ENCODE results near the gene PTCSC3. TPM values are rescaled to one million over a fixed set of nuclear protein-coding genes. Genes with fewer than 3 reads are reported as not detected.

Gene PTCSC3
- total RNA-seq, 4 donors from 2014 or later = not detected

DNA sequence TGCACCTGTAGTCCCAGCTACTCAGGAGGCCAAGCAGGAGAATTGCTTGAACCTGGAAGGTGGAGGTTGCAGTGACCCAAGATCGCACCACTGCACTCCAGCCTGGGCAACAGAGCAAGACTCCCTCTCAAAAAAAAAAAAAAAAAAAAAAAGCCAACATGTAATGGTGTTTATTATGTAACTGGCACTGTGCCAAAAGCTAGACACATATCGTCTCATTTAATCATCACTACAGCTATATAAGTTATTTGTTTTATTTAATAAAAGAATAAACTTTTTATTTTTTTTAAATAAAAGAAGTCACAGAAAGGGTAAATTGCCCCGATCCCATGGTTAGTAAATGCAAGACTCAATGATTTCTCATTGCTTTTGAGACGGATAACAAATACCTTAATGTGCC, 76.9 kb downstream of the PTCSC3 start:
- H3K27ac ChIP-seq = no peak overlapping the region
- no peaks in the 10 kb centered on the region for H3K27me3 ChIP-seq
- H3K4me1 ChIP-seq = no peaks in the 10 kb centered on the region
- H3K36me3 ChIP-seq = no peaks in the 10 kb centered on the region
- TF ChIP-seq EP300 (IDR thresholded peaks at IDR 0.05) (no peak), POLR2A (IDR thresholded peaks at IDR 0.05) (no peak)
- TF ChIP-seq, protein P1, sequence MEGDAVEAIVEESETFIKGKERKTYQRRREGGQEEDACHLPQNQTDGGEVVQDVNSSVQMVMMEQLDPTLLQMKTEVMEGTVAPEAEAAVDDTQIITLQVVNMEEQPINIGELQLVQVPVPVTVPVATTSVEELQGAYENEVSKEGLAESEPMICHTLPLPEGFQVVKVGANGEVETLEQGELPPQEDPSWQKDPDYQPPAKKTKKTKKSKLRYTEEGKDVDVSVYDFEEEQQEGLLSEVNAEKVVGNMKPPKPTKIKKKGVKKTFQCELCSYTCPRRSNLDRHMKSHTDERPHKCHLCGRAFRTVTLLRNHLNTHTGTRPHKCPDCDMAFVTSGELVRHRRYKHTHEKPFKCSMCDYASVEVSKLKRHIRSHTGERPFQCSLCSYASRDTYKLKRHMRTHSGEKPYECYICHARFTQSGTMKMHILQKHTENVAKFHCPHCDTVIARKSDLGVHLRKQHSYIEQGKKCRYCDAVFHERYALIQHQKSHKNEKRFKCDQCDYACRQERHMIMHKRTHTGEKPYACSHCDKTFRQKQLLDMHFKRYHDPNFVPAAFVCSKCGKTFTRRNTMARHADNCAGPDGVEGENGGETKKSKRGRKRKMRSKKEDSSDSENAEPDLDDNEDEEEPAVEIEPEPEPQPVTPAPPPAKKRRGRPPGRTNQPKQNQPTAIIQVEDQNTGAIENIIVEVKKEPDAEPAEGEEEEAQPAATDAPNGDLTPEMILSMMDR (IDR thresholded peaks at IDR 0.05) = no peak
- no peaks in the 10 kb centered on the region for H3K9me3 ChIP-seq
- DNase-seq (ENCODE audit: low spot score in 2 of 2) = no peak
- WGBS, 2 donors = 87 to 92% methylated on average over 4 of the region's 4 CpGs
- no peak overlapping the region for H3K4me3 ChIP-seq

DNA sequence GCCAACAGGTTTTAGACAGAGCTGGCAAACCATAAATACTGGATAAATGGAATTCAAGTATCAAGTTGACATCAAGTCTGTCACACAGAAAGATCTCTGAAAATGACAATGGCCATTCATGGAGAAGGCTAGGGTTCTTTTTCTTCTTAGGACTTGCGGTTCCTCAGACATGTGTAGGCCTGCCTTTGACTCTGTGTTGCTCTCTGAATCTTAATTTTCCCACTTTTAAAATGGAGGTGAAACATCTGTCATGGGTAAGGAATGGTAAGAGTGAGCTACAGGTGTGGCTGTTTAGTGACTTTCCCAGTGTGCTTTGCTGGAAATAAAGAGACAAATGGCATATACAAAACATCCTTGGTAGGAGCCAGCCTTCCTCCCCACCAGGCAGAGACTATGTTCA, 79.2 kb downstream of the PTCSC3 start:
- Histone ChIP-seq H3K9me3 (no peaks in the 10 kb centered on the region), H3K4me1 (no peaks in the 10 kb centered on the region), H3K27ac (no peak overlapping the region), H3K36me3 (no peaks in the 10 kb centered on the region), H3K27me3 (no peaks in the 10 kb centered on the region), H3K4me3 (no peak overlapping the region)
- DNase-seq (ENCODE audit: low spot score in 2 of 2) = no peak
- TF ChIP-seq, protein P1 (IDR thresholded peaks at IDR 0.05) = no peak
- TF ChIP-seq POLR2A (IDR thresholded peaks at IDR 0.05) (no peak), EP300 (IDR thresholded peaks at IDR 0.05) (no peak)
- 90 to 100% methylated on average over 1 of the region's 1 CpG for WGBS, 2 donors

DNA sequence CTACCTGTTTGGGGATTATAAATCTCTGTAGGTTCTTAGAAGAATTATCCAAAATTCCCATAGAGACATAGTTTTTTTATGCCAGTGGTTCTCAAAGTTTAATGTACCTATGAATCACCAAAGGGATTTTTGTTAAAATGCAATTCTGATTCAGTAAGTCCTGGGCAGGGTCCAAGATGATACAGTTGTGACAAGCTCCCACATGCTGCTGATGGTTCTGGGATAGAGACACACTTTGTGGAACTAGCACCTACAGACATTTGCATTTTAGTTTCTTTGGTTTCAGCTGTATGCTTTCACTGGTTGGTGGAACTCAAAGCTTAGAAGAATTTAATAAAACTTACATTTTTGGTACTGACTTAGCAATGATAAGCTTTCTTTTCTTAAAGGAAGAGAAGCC, 80.4 kb downstream of the PTCSC3 start:
- no peak for DNase-seq (ENCODE audit: low spot score in 2 of 2)
- no peak overlapping the region for H3K4me3 ChIP-seq
- no peak overlapping the region for H3K27ac ChIP-seq
- H3K36me3 ChIP-seq = no peaks in the 10 kb centered on the region
- H3K9me3 ChIP-seq = no peaks in the 10 kb centered on the region
- no peak for TF ChIP-seq EP300 (IDR thresholded peaks at IDR 0.05)
- no peak for TF ChIP-seq POLR2A (IDR thresholded peaks at IDR 0.05)
- TF ChIP-seq, protein P1 (IDR thresholded peaks at IDR 0.05) = no peak
- no peaks in the 10 kb centered on the region for H3K27me3 ChIP-seq
- peaks cover 0 to 3% (median 1%) of the 10 kb centered on the region in 4 donors for H3K4me1 ChIP-seq

DNA sequence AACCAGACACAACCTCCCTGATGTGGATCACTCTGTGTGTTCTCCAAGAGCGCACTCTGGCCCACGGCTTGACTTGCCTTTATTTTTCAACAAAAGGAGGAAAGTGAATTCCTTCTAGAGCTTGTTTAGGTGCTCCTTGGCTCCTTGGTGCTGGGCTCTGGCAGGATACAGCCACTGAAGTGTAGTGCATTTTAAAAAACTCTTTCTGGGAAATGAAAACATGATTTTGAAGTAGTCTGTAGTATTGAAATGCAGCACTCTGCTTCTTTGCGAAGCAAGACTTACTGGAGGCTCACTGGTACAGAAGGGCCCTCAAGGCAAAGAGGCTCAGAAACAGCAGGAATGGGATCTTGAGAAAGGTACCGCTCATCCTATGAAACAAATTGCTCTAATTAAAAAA, 81.6 kb downstream of the PTCSC3 start:
- Histone ChIP-seq H3K27ac (no peak overlapping the region), H3K27me3 (no peaks in the 10 kb centered on the region), H3K4me3 (no peak overlapping the region), H3K4me1 (peaks cover 0 to 5% (median 2%) of the 10 kb centered on the region in 4 donors), H3K9me3 (no peaks in the 10 kb centered on the region), H3K36me3 (no peaks in the 10 kb centered on the region)
- WGBS, 2 donors = 78 to 84% methylated on average over 4 of the region's 4 CpGs
- no peak for DNase-seq (ENCODE audit: low spot score in 2 of 2)
- no peak for TF ChIP-seq EP300 (IDR thresholded peaks at IDR 0.05)
- TF ChIP-seq POLR2A (IDR thresholded peaks at IDR 0.05) = no peak

DNA sequence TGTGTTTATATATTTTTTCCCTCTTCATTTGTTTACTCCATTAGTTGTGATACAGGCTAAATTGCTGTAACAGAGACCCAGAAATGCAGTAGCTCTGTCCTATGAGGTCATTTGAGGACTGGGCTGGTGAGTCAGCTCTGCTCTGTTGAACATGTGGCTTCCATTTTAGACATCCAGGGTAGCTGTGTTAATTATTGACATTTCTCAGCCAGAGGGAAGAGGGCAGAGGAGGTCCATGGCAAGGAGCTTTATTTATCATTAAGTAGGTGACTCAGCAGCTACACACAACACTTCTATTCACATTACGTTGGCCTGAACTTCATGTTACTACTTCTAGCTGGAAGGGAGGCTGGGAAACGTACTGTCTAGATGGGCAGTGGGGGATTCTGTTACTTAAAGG, 85.4 kb downstream of the PTCSC3 start:
- Histone ChIP-seq H3K9me3 (no peaks in the 10 kb centered on the region), H3K4me3 (no peak overlapping the region), H3K36me3 (no peaks in the 10 kb centered on the region), H3K27ac (peak overlapping the region in 1 of 4 donors; percentile 28), H3K27me3 (no peaks in the 10 kb centered on the region), H3K4me1 (peaks cover 0 to 5% (median 2%) of the 10 kb centered on the region in 4 donors)
- no peak for DNase-seq (ENCODE audit: low spot score in 2 of 2)
- 19 to 21% methylated on average over 2 of the region's 2 CpGs for WGBS, 2 donors
- TF ChIP-seq POLR2A (IDR thresholded peaks at IDR 0.05) = no peak
- no peak for TF ChIP-seq EP300 (IDR thresholded peaks at IDR 0.05)
- TF ChIP-seq, protein P1 (IDR thresholded peaks at IDR 0.05) = no peak

DNA sequence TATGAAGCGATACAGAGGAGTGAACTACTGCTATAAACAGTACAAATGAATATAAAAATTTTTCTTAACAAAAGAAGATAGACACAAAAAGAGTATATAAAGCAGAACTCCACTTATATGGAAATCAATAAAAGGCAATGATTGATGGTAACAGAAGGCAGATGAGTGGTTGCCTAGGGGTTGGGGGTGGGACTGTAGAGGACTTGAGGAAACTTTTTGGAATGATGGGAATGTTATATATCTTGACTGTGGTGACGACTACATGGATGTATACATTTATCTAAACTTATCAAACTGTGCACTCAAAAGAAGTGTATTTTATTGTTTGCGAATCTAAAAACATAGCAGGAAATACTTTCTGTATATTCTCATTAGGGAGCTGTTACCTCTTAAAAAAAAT, 89.1 kb downstream of the PTCSC3 start:
- H3K4me1 ChIP-seq = peaks cover 0 to 5% (median 2%) of the 10 kb centered on the region in 4 donors
- no peaks in the 10 kb centered on the region for H3K9me3 ChIP-seq
- H3K27ac ChIP-seq = no peak overlapping the region
- no peak overlapping the region for H3K4me3 ChIP-seq
- 79 to 81% methylated on average over 3 of the region's 3 CpGs for WGBS, 2 donors
- TF ChIP-seq, protein P1 (IDR thresholded peaks at IDR 0.05) = no peak
- no peak for TF ChIP-seq POLR2A (IDR thresholded peaks at IDR 0.05)
- TF ChIP-seq EP300 (IDR thresholded peaks at IDR 0.05) = no peak
- no peaks in the 10 kb centered on the region for H3K36me3 ChIP-seq
- no peak for DNase-seq (ENCODE audit: low spot score in 2 of 2)
- H3K27me3 ChIP-seq = no peaks in the 10 kb centered on the region

Data from tibial nerve (tissue), 4 donors.